Astrocyte of the cerebellum (primary cell): Measurements from ENCODE around the gene KLHDC4.

Experiments
- DNase-seq: peaks from one replicate; pipeline ENCODE4 v3.0.0-alpha.2; 2011; ENCODE audit warnings: low read depth
- H3K4me3 ChIP-seq: 2 replicates; pipeline ENCODE4 v1.5.1; 2011; ENCODE audit warnings: mild to moderate bottlenecking, low read depth, low read length, moderate library complexity
- in situ Hi-C: cut with HindIII; loops from 2 replicates; pipeline ENCODE4 v1.10.0; 2017; ENCODE audit warnings: low sequenced_read_pairs
- TF ChIP-seq, protein P1 (sequence below): IDR thresholded peaks from 2 replicates; pipeline ENCODE4 v1.5.1; 2012; ENCODE audit warnings: low read length, low read depth, moderate library complexity, mild to moderate bottlenecking; ENCODE audit errors: missing control alignments

KLHDC4 gene

DNA sequence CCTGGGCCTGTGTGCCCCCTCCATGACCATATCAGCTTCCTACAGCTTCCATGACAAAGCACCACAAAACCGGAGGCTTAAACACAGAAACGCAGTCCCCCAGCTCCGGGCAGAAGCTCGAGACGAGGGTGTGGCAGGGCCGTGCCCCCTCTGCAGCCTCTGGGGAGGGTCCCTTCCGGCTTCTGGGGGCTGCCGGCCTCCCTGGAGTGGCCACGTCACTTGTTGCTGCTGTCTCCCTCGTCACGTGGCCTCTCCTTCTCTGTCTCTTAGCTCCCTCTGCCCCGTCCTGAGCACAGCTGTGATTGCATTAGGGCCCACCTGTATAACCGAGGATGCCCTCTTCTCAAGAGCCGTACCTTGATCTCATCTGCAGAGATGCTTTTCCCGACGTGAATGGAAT lies 98.9 kb downstream of the KLHDC4 start:
- in situ Hi-C loops, result no loop called here

DNA sequence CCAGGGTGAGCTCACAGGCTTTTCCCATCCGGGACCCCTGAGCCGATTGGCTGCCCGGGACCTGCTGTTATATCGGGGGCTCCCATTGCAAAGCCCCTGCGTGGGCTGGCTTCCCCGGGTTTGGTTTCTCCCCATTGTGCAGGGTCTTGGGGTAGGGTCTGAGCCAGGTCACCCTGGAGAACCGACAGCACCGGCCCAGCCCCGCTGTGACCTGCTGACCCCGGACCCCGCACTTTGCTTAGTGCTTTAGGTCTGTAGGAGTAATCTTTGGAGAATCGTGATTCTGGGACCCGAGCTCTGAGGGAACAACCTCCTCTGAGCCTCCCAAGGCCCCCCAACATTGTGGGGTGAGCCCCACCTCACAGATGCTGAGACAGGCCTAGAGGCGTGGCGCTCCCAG lies 100.6 kb downstream of the KLHDC4 start:
- no peak overlapping the region for H3K4me3 ChIP-seq
- in situ Hi-C loops, result no loop called here
- no peak for DNase-seq
- TF ChIP-seq, protein P1, sequence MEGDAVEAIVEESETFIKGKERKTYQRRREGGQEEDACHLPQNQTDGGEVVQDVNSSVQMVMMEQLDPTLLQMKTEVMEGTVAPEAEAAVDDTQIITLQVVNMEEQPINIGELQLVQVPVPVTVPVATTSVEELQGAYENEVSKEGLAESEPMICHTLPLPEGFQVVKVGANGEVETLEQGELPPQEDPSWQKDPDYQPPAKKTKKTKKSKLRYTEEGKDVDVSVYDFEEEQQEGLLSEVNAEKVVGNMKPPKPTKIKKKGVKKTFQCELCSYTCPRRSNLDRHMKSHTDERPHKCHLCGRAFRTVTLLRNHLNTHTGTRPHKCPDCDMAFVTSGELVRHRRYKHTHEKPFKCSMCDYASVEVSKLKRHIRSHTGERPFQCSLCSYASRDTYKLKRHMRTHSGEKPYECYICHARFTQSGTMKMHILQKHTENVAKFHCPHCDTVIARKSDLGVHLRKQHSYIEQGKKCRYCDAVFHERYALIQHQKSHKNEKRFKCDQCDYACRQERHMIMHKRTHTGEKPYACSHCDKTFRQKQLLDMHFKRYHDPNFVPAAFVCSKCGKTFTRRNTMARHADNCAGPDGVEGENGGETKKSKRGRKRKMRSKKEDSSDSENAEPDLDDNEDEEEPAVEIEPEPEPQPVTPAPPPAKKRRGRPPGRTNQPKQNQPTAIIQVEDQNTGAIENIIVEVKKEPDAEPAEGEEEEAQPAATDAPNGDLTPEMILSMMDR, result no peak

More for the DNA sequence above, 98.9 kb downstream of the KLHDC4 start:
- no peak overlapping the region for H3K4me3 ChIP-seq
- no peak for DNase-seq
- TF ChIP-seq, protein P1, result no peak

DNA sequence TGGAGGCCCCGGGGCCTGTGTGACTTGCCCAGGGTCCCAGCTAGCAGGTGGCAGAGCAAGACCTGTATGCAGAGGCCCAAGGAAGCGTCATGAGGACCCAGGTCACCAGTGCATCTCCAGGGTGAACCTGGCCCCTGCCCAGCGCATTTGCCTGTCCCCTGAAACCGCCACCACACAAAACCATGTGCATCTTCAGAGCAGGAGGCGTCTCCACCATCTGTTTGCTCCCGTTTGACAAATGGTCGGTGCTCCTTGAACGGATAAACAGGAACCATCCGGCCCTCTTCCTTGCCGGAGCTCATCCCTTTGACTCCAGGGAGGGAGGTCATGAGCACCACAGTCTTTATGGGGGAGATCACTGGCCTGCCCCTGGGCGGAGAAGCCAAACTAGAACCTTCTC lies 101.0 kb downstream of the KLHDC4 start:
- H3K4me3 ChIP-seq, result no peak overlapping the region
- DNase-seq, result no peak
- TF ChIP-seq, protein P1, result no peak
- in situ Hi-C loops, result no loop called here

DNA sequence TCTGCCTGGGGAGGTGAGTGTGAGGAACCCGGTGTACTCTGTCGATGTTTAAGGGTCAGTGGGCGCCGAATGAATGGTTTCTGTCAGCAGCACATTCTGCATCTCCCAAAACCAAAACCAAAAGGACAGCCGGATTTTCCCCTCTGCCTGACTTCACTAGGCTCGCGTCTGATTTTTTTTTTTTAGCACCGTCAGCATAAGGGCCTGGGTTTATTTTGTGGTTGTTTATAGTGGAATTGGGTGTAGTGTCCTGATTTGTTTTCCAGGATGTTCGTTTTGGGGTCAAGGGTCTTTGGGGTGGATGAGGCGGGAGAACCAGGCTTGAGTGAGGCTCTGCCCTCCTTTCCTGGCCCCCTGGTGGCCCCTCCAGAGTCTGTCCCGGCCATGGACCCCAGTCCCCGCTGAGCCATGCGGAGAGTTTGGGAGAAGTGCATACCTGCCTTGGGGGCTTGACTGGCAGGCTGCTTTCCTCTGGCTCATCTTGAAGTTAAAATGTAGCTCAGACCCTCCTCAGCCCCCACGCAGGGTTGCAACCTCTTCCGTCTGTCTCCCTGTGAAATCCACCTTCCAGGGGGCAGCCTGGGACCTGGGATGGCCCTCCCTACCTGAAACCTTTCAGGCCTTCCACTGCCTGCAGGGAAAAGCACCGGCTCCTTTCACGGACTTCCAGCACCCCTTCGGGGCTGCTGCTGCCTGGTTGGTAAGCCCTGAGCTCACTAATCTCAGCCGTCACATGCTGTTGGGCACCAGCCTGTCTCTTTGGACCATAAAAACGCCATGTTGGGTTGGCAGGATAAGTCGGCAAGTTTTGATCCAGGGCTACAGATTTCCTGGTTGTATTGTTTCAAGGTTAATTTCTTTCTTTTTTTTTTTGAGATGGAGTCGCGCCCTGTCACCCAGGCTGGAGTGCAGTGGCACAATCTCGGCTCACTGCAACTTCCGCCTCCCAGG lies 103.3 kb downstream of the KLHDC4 start:
- H3K4me3 ChIP-seq, result no peak overlapping the region
- in situ Hi-C loops, result no loop called here
- TF ChIP-seq, protein P1, result no peak
- no peak for DNase-seq

DNA sequence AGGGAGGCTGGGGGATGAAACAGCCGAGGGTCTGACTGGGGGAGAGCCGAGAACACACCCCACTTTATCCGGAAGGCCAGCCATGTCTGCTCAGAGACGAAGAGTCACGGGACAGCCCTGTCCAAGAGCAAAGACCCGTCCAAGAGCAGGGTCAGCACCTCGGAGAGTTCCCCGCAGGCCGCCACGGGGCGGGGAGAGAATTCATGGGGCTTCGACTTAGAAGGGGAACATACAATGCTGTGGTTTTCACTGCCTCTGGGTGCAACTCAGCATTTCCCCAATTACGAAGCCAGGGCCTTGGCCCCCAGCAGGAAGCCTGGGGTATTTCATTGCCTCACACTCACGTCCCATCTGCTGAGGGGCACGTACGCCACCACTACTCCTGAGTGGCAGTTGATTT lies 104.2 kb downstream of the KLHDC4 start:
- in situ Hi-C loops, result no loop called here
- no peak for DNase-seq
- H3K4me3 ChIP-seq, result no peak overlapping the region
- TF ChIP-seq, protein P1, result no peak

DNA sequence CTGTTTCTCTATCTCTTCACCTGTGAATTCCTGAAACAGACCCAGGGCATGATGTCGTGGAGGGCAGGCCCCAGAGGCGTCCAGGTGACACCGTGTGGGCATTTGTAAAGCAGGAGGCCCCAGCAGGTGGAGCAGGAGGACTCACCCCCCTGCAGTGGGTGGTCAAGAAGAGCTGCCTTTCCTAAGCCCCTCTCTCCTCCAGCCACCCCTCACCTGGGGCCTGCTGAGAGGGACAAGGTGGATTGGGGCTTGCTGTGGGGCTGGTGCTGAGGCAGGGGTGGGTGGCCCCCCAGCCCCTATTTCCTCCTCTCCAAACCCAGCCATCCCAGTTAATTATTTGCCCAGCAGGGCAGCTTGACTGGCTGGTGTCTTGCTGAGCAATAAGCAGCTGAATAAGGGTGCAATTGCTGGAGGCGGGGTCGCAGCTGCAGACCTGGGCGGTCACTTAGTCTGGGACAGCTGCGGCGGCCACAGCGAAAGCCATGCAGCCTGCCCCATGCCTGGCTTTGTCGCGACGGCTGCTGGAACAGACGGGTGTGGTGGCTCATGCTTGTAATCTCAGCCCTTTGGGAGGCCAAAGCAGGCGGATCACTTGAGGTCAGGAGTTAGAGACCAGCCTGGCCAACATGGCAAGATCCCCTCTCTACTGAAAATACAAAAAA lies 107.1 kb downstream of the KLHDC4 start:
- no peak for DNase-seq
- no peak overlapping the region for H3K4me3 ChIP-seq
- TF ChIP-seq, protein P1, result no peak
- in situ Hi-C loops, result no loop called here
